Mucosa of gallbladder (tissue), 1 donor: ENCODE results near the gene EEPD1. TPM values are rescaled to one million over a fixed set of nuclear protein-coding genes. Genes with fewer than 3 reads are reported as not detected.

ENCODE experiments used
- DNase-seq: peaks from one replicate; pipeline ENCODE4 v3.0.0-alpha.2; 2020; ENCODE audit warnings: low spot score
- total RNA-seq: library from RNA; stranded (reverse); gene quantifications from one replicate; pipeline ENCODE4 v1.2.1, GENCODE V29; 2021
- donor health status: DM: no; HTN: no; CAD: no.

EEPD1 gene
- total RNA-seq, 1 donor from 2014 or later = 40.1 TPM

DNA sequence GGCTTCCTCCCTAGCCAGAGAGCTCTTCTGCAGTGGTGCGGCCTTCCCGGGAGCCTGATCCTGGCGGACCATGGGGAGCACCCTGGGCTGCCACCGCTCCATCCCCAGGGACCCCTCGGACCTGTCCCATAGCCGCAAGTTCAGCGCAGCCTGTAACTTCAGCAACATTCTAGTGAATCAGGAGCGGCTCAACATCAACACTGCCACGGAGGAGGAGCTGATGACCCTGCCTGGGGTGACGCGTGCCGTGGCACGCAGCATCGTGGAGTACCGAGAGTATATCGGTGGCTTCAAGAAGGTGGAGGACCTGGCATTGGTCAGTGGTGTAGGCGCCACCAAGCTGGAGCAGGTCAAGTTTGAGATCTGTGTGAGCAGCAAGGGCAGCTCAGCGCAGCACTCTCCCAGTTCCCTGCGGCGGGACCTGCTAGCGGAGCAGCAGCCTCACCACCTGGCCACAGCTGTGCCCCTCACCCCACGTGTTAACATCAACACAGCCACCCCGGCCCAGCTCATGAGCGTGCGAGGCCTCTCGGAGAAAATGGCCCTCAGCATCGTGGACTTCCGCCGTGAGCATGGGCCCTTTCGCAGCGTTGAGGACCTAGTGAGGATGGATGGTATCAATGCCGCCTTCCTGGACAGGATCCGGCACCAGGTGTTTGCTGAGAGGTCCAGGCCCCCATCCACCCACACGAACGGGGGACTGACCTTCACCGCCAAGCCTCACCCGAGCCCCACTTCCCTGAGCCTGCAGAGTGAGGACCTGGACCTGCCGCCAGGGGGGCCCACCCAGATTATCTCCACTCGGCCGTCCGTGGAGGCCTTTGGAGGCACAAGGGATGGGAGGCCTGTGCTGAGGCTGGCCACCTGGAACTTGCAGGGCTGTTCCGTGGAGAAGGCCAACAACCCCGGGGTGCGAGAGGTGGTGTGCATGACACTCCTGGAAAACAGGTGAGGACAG lies 1.5 kb downstream of the EEPD1 start:
- no peak for DNase-seq

DNA sequence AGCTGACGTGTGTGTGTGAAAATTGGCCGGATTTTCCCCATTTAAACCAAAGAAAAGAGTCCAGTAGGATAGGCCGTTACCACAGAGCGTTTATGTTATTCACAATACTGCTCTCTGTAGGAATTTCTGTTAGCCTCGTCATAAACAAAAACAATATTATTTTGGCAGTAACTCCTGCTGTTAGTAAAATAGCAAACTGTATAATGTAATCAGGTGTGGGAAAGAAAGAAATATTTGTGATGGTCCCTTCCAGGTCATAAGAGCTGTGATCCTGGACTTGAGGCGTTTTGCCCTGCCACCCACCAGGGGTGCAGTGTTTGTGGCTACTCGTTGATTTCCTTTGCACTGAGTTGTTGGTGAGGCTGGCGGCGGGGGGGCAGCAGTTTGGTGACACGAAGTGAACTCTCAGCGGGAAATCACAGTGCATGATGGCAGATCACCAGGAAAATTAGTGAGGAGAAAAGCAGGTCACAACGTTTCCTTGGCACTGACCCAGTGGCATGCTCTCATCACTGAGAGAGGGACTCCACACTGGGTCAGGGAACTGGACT lies 2.8 kb downstream of the EEPD1 start:
- peak; percentile 57 for DNase-seq

GRCh38 chr7:36157527-36158320 lies 4.7 kb downstream of the EEPD1 start:
- DNase-seq = no peak

- DNase-seq = no peak
Measured at GRCh38 chr7:36158321-36158605, 5.2 kb downstream of the EEPD1 start.

- DNase-seq = no peak
Measured at GRCh38 chr7:36159618-36160017, 6.6 kb downstream of the EEPD1 start.

- DNase-seq = no peak
Measured at GRCh38 chr7:36160313-36160712, 7.3 kb downstream of the EEPD1 start.

- no peak for DNase-seq
Measured at GRCh38 chr7:36161996-36162395, 8.9 kb downstream of the EEPD1 start.

DNA sequence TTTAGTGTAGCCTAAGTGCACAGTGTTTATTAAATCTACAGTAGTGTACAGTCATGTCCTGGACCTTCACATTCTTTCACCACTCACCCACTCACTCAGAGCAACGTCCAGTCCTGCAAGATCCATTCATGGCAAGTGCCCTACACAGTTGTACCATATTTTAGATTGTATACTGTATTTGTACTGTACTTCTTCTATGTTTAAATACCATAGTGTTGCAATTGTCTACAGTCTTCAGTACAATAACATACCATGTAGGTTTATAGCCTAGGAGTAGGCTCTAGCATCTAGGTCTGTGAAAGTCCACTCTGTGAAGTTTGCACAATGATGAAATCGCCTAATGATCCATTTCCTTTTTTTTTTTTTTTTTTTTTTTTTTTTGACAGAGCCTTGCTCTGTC lies 12.0 kb downstream of the EEPD1 start:
- no peak for DNase-seq

- DNase-seq = no peak
Measured at GRCh38 chr7:36165802-36166201, 12.7 kb downstream of the EEPD1 start.

GRCh38 chr7:36167403-36168050 lies 14.5 kb downstream of the EEPD1 start:
- DNase-seq = no peak

- no peak for DNase-seq
Measured at GRCh38 chr7:36171503-36171902, 18.4 kb downstream of the EEPD1 start.

- DNase-seq = peak; percentile 26
Measured at GRCh38 chr7:36175886-36176285, 22.8 kb downstream of the EEPD1 start.

DNA sequence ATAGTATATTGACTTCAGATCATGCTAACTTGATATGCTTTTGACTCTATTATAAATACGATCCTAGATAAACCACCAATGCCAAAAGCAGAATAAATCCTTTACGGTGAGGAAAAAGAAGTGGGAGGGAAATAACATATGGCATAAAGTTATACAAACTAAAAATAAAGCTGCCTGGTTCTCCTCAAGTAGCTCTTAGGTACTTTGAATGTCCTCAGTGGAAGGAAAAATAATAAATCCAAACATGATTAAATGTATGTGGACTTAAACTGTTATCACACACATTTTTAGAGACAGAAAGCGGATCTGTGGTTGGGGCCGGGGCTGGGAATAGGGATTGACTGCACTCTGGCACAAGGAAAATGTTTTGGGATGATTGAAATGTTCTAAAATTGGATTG lies 23.6 kb downstream of the EEPD1 start:
- no peak for DNase-seq

- DNase-seq = no peak
Measured at GRCh38 chr7:36180121-36180520, 27.1 kb downstream of the EEPD1 start.

- DNase-seq = no peak
Measured at GRCh38 chr7:36181668-36182067, 28.6 kb downstream of the EEPD1 start.

GRCh38 chr7:36182854-36183604 lies 30.0 kb downstream of the EEPD1 start:
- no peak for DNase-seq

DNA sequence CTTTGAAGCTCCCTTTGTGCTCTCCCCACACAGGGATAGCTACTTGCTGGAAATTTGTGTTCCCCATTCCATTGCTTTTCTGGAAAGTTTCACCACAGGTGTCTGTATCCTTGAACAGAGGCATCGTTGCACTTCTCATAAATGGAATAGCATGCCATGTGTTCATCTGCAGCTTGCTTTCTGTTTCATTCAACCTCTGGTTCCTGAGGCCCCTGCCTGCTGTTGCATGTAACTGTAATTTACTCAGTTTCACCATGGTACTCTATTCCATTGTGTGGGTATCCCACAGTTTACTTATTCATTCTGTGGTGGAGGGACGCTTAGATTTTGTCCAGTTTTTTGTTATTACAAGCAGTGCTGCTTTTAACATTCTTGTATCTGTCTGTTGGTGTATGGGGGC lies 32.0 kb downstream of the EEPD1 start:
- no peak for DNase-seq

GRCh38 chr7:36185756-36186155 lies 32.7 kb downstream of the EEPD1 start:
- DNase-seq = no peak

DNA sequence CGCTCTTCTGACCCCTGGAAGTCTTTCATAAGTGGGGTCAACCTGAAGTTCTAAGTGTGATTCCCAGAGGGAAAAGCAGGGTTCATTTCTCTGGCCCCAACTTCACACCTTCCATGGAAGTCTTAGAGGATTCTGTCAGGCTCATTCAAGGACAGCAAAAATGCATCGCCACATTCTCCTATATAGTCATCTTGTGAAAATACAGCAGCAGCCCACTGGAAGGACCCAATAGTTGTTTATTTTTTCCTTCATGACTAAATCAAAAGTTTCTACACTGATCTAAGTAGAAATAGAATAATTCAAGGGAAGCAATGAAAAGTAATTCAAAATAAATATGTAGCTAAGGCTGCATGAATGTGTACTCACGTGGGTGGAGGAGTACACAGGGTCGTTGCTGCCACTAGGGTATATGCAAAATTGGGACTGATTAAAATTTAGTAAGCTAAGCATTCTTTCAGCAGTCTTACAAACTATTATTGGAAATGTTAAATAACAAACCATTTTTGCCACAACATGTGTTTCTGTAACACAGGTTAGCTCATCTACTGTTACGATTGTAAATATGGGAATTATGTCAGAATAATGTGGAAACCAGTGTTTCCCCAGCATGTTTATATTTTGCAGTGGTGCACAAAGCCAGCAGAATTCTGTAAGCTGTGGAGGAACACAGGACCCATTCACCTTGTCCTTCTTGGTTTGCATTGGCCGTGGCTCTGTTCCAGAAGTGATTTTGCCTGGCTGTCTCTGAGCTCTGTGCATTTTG lies 33.5 kb downstream of the EEPD1 start:
- DNase-seq = no peak

DNA sequence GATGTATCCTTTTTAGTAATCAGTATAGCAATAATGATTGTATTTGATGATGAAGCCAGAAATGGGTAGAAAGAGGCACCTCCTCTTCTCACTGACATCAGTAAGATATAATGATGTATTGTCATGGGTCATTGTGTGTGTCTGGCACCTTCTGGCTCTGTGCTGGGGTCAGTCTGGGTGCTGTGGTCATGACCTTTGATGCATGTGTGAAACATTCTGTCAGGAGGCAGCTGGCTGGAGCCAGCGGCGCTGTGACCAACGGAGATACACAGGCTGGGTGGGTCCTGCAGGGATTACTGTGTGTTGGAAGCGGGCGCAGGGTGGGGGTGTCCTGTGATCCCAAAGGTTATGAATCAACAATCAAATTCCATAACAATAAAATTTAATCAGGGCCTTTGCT lies 35.2 kb downstream of the EEPD1 start:
- DNase-seq = no peak

- no peak for DNase-seq
Measured at GRCh38 chr7:36188906-36189305, 35.9 kb downstream of the EEPD1 start.
